Right ventricle myocardium inferior (tissue), 1 donor: ENCODE measurements around the gene SUPT4H1. TPM values are rescaled to one million over a fixed set of nuclear protein-coding genes. Genes with fewer than 3 reads are reported as not detected.

Experiments
- ATAC-seq: fragments of 200-7000 bp; cut with Tn5 transposase; one replicate; pipeline ENCODE4 v1.9.1; 2020; ENCODE audit warnings: mild to moderate bottlenecking, moderate library complexity
- DNase-seq: peaks from one replicate; pipeline ENCODE4 v3.0.0; 2021; ENCODE audit errors: missing footprints
- intact Hi-C: fragments of 100-400 bp; cut with DNase I; formaldehyde crosslinking; loops from one replicate; pipeline ENCODE4 v1.11.0; 2022
- total RNA-seq: library from RNA; stranded (reverse); fragmentation: NEBNext Ultra II Directional; extraction: Animal tissue kit (Norgen Biotek cat#: 25700); gene quantifications from one replicate; pipeline ENCODE4 v1.2.1, GENCODE V29; 2021
- donor health status: DM: no; HTN: yes; CAD: no; lungs with severe emphysema.

Gene SUPT4H1
- total RNA-seq, 1 donor from 2014 or later, result 58.2 TPM

GRCh38 chr17:58382108-58382871, 30.3 kb upstream of the SUPT4H1 start:
- no peak for DNase-seq
- intact Hi-C loops, result no loop called here
- ATAC-seq, result no peak

GRCh38 chr17:58381124-58382035, 29.4 kb upstream of the SUPT4H1 start:
- DNase-seq, result no peak
- intact Hi-C loops, result no loop called here
- no peak for ATAC-seq

- intact Hi-C loops, result no loop called here
- ATAC-seq, result no peak
- DNase-seq, result no peak
Measured at GRCh38 chr17:58380207-58381123, 28.5 kb upstream of the SUPT4H1 start.

GRCh38 chr17:58379511-58379824, 27.5 kb upstream of the SUPT4H1 start:
- DNase-seq, result no peak
- no peak for ATAC-seq
- intact Hi-C loops, result no loop called here

GRCh38 chr17:58378733-58379510, 26.9 kb upstream of the SUPT4H1 start:
- ATAC-seq, result no peak
- no peak for DNase-seq
- intact Hi-C loops, result no loop called here

GRCh38 chr17:58377661-58378060, 25.7 kb upstream of the SUPT4H1 start:
- no peak for ATAC-seq
- intact Hi-C loops, result no loop called here
- no peak for DNase-seq

- intact Hi-C loops, result no loop called here
- ATAC-seq, result no peak
- no peak for DNase-seq
Measured at GRCh38 chr17:58377093-58377601, 25.1 kb upstream of the SUPT4H1 start.

GRCh38 chr17:58376472-58377000, 24.5 kb upstream of the SUPT4H1 start:
- no peak for DNase-seq
- intact Hi-C loops, result no loop called here
- ATAC-seq, result no peak

- DNase-seq (no peak), ATAC-seq (no peak)
- intact Hi-C loops, result no loop called here
Measured at GRCh38 chr17:58375811-58376210, 23.8 kb upstream of the SUPT4H1 start.

- intact Hi-C loops, result no loop called here
Measured at GRCh38 chr17:58375256-58375655, 23.3 kb upstream of the SUPT4H1 start.

GRCh38 chr17:58373923-58374322, 21.9 kb upstream of the SUPT4H1 start:
- no peak for DNase-seq
- intact Hi-C loops, result no loop called here
- no peak for ATAC-seq

More at GRCh38 chr17:58375256-58375655, 23.3 kb upstream of the SUPT4H1 start:
- no peak for DNase-seq
- no peak for ATAC-seq

- ATAC-seq (no peak), DNase-seq (no peak)
- intact Hi-C loops, result no loop called here
Measured at GRCh38 chr17:58373003-58373402, 21.0 kb upstream of the SUPT4H1 start.

GRCh38 chr17:58371300-58371950, 19.4 kb upstream of the SUPT4H1 start:
- ATAC-seq, result no peak
- DNase-seq, result no peak
- intact Hi-C loops, result no loop called here

GRCh38 chr17:58370716-58371115, 18.7 kb upstream of the SUPT4H1 start:
- DNase-seq, result no peak
- no peak for ATAC-seq
- intact Hi-C loops, result no loop called here

GRCh38 chr17:58370309-58370708, 18.3 kb upstream of the SUPT4H1 start:
- DNase-seq (no peak), ATAC-seq (no peak)
- intact Hi-C loops, result no loop called here

- ATAC-seq (no peak), DNase-seq (no peak)
- intact Hi-C loops, result no loop called here
Measured at GRCh38 chr17:58369214-58370031, 17.4 kb upstream of the SUPT4H1 start.

GRCh38 chr17:58368860-58369213, 16.8 kb upstream of the SUPT4H1 start:
- intact Hi-C loops, result no loop called here
- no peak for DNase-seq
- no peak for ATAC-seq
